Glomerular endothelial cell (primary cell): ENCODE measurements around the gene ADCYAP1. TPM values are rescaled to one million over a fixed set of nuclear protein-coding genes. Genes with fewer than 3 reads are reported as not detected.
A peak's percentile ranks its signal among the peaks of the same experiment; 100 is the strongest.
"Not testable (repeated sequence)": the region's sequence is repeated elsewhere in the genome, so short reads cannot be mapped to it uniquely, and the experiment has no call there.

Experiments used
- DNase-seq: peaks from one replicate; pipeline ENCODE4 v3.0.0-alpha.2; 2011; ENCODE audit warnings: low read depth, low spot score; ENCODE audit errors: extremely low read depth
- total RNA-seq: library from RNA; depleted of rRNA; stranded (reverse); fragments of >200 nt; gene quantifications from 2 replicates; pipeline ENCODE4 v1.2.3, GENCODE V29; 2015

Gene ADCYAP1
- total RNA-seq, result 0.12 TPM in 1 of 2 replicates, not detected in the other

- no peak for DNase-seq
Measured at GRCh38 chr18:904218-905090, at the start of gene ADCYAP1. TSS of gene ADCYAP1 (plus strand) at chr18:904871. CDS start at chr18:905387, 516 bp downstream.

- DNase-seq, result no peak
Measured at GRCh38 chr18:857986-858385, 46.7 kb upstream of the ADCYAP1 start.

GRCh38 chr18:864872-865273, 39.8 kb upstream of the ADCYAP1 start:
- DNase-seq, result peak; percentile 52

- no peak for DNase-seq
Measured at GRCh38 chr18:867257-867656, 37.4 kb upstream of the ADCYAP1 start.

- not testable (repeated sequence) for DNase-seq
Measured at GRCh38 chr18:873426-873825, 31.2 kb upstream of the ADCYAP1 start.

- no peak for DNase-seq
Measured at GRCh38 chr18:875912-876311, 28.8 kb upstream of the ADCYAP1 start.

- DNase-seq, result no peak
Measured at GRCh38 chr18:877238-877637, 27.4 kb upstream of the ADCYAP1 start.

- DNase-seq, result no peak
Measured at GRCh38 chr18:886076-886475, 18.6 kb upstream of the ADCYAP1 start.

- DNase-seq, result no peak
Measured at GRCh38 chr18:887716-888115, 17.0 kb upstream of the ADCYAP1 start.

GRCh38 chr18:892316-892715, 12.4 kb upstream of the ADCYAP1 start:
- DNase-seq, result no peak

- no peak for DNase-seq
Measured at GRCh38 chr18:896315-896714, 8.4 kb upstream of the ADCYAP1 start.

GRCh38 chr18:901761-902160, 2.9 kb upstream of the ADCYAP1 start:
- no peak for DNase-seq

GRCh38 chr18:902229-902628, 2.4 kb upstream of the ADCYAP1 start:
- DNase-seq, result no peak

- DNase-seq, result no peak
Measured at GRCh38 chr18:903701-904100, 970 bp upstream of the ADCYAP1 start.

- no peak for DNase-seq
Measured at GRCh38 chr18:905307-905947, 756 bp downstream of the ADCYAP1 start.

GRCh38 chr18:905948-906415, 1.3 kb downstream of the ADCYAP1 start:
- DNase-seq, result no peak

GRCh38 chr18:906416-907114, 1.9 kb downstream of the ADCYAP1 start:
- DNase-seq, result no peak

GRCh38 chr18:907115-907884, 2.6 kb downstream of the ADCYAP1 start:
- DNase-seq, result no peak

- DNase-seq, result no peak
Measured at GRCh38 chr18:907885-908757, 3.5 kb downstream of the ADCYAP1 start.
